Central memory CD4-positive, alpha-beta T cell (primary cell): Measurements from ENCODE around the gene VSX1.
A peak's percentile ranks its signal among the peaks of the same experiment; 100 is the strongest.

ENCODE experiments used
- DNase-seq: peaks from one replicate; pipeline ENCODE4 v3.0.0; 2022

Gene VSX1

DNA sequence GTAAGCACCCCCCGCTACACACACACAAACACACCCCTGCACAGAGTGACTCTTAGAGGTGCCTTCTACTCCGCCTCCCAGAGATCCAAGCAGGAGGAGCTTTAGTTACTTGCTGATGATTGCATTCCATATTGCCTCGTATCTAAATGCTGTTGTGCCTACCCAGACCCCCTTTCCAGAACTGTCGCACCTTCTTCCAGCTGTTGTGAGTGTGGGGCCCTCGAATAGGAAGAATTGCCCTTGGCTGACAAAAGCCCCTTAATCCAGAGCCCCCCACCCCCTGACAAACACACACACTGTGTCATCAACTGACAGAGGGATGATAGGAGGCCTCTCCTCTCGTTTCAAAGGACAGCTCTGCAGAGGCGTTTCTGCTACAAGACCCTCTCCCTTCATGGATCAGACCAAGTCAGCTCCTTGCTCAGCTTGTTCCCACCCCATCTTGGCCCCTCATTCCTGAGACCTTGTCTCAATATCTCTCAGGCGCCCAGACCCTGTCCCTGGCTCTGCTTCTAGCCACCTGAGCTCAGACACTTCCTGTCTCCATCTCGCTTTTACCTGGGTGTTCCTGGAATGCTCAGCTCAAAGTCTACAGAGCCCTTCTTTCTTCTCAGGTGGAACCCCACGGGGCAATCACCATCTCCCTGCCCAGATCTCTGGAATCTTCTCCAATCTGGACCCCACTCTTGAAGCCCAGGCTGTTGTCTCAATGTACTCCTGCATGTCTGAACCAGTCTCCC lies 4.0 kb upstream of the VSX1 start:
- DNase-seq, result no peak

DNA sequence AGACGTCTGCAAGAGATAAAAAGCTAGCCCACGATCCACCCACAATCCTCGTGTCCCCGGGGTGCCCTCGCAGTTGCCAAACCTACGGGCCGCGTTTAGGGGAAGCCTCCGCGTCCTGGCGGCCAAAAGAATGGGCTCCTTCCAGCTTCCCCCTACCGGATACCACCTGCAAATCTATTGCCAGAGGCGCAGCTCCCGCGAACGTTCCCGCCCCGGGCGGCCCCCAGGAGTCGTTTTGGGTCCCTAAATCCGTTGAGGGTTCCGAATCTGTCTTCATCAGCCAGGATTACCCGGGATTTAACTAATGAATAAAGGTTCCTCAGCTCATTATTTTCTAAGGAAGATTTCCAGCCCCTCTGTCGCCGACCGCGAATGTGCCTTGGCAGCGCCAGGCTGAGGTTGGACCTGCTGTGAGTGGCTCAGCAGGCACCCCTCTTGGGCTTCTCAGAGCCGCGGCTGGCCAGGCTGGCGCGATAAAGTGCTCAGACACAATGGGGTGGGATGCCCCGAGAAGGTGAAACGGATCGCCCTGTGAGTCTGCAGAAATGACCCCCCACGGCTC lies 2.8 kb upstream of the VSX1 start:
- DNase-seq, result no peak

DNA sequence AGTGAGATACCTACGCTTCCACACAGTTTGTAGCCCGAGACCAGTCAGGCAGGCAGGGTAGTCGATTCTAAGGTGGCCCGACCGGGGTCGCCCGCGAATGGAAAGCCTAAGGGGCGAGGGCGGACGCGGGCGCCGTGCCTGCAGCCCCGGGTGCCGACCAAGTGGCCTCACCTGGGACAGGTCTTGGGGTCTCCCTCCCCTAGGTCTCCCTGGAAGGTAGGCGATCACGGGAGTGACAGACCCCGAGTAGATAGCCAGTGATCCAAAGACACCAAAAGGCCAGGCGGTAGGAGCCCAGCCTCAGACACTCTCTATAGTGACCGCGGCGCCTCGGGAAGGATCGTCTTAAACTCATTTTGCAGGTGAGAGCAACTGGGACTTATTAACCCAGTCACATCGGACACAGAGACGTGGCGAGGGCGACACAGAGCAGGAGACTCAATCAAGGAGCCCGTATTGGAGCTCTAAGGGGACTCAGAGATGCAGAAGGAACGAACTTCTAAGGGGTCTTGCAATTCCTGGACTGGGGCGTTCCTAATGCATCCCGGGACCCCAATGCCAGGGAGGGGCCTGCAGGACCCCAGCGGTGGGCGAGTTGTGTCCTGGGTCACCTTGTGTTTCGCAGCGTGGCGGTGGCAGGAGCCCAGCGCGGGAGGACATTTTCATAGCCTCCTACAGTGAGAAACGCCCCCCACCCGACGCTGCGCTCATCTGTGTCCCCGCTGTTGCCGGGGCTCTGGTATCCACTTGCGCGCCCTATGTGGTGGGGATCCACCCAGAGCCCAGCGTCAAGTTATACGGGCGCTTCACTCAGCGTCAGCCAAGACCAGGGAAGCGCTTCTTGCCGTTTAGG lies 2.1 kb upstream of the VSX1 start:
- DNase-seq, result peak; percentile 35

DNA sequence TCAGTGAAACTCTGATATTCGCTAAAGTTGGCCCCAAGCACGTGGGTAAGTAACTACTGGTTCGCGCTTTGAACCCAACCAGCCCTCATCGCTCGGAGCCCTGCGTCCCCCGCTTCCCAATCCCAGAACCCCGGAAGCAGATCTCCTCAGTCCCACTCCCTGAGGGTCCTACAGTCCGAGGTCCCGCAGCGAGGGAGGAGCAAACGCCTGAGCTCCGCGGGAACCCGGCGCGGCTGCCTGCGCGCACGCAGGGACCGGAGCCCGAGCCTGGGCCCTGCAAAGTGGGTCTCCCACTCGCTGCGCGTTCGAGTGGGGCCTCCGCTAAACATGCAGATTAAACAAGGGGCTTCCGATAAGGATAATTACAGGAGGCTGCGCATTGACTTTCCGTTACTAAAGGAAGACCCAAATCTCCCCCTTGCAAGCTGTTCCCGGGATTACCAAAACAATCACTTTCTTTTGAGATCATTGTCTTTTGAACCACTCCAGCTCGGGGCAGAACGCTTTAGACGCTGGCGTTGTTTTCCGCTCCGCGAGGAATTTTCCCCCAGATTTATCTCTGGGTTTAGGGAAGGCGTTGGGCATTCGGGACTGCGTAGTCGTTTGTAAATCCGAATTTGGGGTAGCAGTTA lies 1.3 kb upstream of the VSX1 start:
- no peak for DNase-seq

DNA sequence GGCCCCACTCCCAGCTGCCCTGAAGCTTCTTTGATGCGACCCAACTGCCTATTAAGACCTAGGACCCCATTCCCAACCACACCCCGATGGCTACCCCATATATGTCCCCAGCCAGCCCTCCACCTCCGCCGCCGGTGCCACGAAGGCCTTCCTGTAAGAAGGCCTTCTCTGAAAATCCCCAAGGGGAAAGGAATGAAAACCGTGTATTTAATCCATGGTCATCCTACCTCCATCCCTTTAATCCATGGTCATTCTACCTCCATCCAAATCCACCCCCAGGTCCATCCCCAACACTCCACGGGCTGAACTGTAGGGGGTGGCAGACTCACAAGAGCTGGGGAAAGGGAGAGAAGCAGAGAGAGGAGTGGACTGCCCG lies 545 bp upstream of the VSX1 start:
- DNase-seq, result no peak

DNA sequence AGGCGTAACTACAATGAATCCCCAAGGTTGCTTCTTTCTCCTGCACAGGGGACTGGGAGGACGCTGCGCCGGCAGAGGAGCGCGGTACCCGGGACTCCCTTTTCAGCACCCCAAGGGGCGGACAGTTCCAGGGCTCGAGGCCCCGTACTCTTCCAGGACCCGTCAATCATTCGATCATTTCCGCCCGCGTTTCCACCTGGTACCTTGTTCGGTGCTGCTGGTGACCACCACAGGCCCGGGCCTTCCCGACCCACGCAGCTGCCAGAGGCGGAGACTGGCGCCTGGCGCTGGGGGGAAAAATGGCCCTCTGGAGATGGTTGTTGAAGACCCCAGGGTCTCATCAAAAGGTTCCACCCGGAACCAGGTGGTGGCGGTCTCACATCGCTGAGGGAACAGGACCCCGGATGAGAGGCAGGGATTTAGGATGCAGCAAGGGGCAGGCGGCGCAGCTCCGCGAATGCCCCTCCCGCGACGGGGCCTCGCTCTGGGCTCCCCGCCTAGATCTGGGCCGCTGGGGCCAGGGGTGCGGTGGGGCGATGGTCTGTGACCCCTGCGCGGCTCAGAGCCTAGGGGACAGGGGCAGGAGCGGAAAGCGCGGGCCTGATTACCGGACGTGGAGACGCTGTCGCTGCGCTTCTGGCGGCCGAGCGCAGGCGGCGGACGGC lies 744 bp downstream of the VSX1 start:
- DNase-seq, result no peak

DNA sequence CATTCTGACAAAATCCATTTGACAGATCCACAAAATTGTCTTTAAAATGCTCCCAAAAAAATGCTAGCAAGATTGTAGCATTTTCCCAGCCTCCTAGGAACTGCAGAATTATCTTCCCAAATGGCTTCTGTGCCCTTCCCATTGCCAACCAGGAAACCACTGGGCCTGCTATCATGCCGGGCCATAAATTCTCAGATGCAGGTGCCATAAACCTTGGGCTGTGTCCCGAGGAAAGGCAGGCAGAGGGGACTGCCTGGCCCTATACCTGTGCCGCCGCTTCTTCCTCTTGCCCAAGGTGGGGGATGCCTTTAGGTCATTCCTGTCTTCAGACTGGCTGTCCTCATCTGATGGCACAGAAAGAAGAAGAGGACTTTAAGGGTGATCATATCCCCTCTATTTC lies 2.8 kb downstream of the VSX1 start:
- DNase-seq, result no peak

DNA sequence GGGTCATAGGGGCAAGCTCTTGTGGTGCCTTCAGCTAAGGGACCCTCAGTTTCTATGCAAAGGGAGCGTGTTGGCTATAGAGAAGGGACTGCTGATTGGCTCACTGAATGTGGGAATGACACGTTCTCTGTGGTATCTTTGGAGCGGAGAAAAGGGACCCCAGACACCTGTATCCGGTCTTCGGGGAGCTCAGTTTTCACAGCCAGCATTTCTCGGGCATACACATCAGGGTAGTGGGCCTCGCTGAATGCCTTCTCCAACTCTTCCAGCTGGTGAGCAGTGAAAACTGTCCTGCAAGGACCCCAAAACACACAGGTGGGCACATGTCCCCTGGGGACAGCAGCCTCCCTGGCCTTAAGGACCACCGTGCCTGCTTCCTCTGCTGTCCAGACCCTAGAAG lies 3.3 kb downstream of the VSX1 start:
- no peak for DNase-seq

DNA sequence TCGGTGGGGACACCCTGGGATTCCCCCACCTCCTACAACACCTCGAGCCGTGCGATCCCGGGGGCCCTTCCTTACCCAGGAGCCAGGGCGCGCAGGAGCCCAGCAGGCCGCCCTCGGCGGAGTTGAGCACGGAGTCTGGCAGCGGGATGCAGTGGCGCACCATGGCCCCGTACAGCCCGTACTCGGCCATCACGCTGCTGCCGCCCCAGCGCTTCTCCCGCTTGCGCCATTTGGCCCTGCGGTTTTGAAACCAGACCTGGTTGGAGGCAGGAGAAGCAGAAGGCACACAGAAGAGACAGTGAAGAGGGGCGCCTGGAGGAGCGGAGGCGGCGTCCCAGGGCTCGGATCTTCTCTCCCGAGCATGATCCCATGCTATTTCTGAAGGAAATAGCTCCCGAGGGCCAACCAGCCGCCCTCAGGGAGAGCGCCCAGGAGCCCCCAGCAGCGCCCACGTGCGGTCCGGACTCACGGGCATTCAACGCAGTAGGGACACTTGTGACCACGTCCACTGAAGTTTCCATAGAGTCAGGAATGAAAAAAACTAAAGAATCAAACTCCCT lies 4.3 kb downstream of the VSX1 start:
- DNase-seq, result no peak

DNA sequence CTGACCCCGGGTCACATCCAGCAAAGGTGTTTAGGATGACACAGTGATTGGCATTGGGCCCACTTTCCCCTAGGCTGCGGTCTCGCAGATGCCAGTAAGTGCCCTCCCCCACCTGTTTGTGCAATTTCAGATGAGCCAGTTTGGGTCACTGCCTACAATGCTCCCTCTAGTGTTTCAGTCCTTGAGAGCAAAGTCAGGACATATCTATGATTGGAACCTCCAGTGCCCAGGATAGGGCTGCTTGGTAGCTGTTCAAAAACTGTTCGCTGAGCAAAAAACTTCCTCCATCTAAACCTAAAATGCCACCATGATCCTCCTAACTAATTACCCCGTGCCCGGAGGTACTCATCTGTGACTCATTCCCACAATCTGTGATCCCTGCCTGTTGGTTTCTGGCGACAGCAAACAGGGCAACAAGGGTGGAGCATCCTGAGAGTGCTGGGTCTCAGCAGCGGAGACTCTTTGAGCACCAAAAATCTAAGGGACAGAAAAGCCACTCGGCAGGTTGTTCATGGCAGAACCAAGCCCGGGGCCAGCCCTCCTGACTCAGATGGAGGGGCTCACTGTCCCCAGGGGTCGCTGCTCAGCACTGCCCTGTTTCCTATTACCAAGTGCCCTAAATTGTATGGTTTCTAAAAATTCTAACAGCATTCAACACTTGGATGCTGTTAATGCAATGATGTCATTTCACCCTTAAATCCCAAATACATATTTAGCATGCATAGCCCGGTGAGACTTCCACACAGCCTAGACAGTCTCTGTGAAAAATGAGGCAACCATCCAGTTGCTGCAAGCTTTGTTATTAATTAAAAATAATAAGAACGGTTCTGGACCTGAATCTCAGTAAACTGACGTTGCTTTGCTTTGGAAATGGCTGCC lies 5.0 kb downstream of the VSX1 start:
- DNase-seq, result no peak

DNA sequence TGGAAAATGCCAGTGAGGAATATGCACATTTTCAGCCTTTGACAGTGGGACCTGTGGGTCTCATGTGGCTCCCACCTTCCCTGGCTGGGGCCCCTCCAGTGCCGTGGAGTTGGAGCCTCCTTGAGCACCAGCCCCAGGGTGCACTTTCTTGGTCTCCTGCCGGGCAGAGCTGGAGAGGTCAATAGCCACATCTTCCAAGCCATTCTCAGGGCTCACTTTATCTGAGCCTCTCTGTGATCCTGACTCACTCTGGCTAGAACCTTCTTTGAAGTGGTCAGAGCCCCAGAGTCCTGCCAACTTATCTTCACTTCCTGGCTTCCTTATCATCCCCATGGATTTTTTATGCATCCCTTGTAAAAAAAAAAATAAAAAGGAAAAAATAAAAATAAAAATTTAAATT lies 5.7 kb downstream of the VSX1 start:
- no peak for DNase-seq

DNA sequence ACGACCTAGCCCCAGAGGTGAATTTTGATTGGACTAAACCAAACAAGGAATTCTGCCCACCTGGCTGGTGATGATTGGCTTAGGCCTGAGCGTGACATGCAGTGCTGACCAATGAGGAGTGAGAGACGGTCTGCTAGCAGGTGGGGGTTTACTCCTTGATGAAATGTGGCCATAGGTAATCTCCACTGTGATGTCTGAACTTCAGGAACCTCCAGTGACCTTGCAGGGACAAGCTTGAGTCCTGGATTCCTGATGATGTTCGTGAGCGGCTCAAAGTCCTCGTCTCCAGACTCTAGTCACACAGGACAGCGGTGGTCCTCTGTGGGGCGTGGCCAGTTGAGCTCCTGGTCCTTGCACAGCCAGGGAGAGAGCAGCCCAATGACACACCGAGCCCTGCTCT lies 8.4 kb downstream of the VSX1 start:
- DNase-seq, result no peak

DNA sequence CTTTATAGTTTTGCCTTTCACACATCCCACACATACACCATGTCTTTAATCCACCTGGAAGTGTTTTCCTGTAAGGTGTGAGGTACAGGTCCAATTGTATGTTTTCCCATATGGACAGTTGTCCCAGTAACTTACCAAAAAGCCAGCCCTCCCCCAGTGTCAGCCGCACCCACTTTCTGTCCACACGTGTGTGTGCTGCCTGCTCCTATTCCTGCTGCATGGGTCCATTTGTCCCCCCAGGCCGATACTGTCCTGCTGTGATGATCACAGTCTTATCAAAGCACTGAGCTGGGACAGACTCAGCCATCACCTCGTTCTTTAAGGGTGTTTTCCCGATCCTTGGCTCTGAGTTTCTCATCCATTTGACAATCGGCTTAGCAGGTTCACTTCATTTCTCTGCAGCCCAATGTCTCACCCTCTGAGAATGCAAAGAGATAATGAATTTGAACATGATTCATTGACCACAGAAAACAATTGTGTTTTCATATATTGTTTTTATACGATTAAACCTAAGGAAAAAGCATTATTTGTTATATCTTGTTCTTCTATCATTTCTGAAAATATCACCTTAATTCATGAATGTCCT lies 9.6 kb downstream of the VSX1 start:
- no peak for DNase-seq

DNA sequence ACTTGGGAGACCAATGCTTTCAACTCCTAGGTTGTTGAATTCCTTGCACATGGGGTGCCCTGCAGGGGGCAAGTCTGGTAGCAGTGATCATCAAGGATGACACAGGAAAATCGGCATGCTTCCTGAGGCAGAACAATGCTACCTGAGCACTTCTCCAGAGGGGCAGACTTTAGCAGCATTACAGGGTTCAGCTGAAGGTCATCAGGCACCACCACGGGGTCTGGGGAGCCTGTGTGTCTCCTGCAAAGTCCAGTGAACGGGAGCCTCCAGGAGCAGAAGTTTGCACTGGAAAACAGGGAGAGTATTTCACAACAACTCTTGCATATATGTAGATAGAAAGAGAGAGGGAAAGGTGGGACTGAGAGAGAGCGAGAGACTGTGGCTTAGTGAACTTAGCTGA lies 10.2 kb downstream of the VSX1 start:
- DNase-seq, result no peak

DNA sequence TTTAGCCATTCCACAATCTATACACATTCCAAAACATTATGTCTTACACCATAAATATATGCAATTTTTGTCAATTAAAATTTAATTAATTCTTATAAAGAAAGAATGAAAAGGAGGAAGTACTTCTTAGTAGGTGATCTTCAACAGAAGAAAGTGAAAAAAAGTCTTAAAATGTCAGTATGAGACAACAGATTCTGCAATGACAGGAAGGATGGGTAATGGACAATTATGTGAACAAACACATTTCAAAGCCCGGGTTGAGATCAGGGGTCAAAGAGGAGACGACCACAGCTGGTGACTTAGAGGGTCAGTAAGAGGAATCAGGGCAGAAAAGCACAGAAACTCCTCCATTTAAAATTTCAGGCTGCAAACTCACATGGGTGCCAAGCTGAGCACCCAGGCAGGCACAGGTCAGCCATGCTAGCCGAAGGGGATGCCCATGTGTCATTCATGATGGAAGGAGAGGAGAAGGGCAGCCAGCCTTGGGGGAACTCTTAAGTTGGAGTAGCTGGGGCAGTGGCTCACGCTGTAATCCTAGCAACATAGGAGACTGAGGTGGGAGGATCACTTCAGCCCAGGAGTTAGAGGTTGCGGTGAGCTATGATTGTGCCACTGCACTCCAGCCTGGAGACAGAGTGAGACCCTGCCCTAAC lies 11.0 kb downstream of the VSX1 start:
- no peak for DNase-seq

DNA sequence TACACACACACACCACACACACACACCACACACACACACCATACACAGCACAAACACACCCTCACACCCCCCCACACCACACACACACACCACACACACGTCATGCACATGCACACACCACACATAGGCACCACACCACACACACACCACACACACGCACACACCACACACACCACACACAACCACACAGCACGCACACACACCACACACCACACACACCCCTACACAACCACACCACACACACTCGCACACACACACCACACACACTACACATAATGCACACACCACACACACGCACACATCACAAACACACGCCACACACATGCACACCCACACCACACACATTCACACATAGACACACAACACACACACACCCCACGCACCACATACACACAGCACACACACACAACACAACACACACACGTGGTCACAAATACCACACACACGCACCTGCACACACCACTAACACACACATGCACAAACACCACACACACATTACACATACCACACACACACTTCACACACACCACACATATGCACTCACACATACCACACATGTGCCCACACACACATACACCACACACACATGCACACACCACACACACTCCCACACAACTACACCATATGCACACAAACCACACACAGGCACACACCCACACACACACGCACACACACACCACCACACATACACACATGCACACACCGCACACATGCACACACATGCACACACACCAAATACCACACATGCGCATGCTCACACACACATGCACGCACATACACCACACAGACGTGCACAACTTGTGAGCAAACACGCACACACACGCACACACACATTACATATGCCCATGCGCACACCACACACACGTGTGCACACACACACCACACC lies 14.6 kb downstream of the VSX1 start:
- no peak for DNase-seq

DNA sequence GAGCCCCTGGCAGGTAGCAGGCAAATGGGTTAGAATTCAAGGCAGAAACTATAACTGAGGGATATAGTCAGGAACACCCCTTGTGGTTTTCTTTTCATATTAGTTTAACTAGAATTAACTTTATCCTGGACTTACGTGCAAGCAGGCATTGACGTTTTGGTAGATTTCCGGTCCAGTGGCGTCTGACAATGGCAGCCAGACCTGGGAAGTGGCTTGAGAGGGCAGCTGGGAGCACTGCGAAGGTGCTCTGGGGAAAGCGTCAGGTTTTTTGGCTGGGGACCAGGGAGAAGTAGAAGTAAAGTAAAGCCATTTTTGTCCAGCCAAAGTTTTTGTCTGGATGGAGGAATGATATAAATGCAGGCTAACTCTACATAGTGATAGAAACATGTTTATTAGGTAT lies 15.6 kb downstream of the VSX1 start:
- no peak for DNase-seq

DNA sequence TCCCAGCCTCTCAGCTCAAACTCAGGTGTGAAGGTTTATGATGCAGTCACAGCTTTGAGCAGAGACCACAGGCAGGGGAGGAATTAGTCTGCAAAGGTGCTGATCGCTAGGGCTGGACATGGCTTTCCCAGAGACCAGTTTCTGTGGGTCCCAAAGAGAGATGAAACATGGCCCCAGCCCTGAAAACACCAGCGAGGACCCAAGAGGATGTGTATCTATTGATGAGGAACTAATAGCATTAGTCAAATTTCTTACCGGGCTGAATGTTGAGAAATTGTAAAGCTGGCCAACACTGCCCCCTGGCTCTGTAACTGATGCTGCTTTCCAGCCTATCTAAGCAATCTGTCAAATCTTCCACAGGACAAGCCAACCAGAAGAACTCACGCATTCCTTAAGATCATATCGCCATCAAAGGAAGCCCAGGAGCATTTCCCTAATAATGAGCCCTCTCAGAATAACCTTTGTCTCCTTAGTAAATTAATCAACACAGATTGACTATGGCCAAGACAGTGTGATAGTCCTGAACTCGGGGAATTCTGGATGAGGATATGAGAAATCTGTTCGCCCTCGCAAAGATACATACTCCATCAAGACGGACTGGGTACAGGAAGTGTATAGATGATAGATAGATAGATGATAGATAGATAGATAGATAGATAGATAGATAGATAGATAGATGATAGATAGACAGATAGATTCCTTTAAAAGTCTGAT lies 16.2 kb downstream of the VSX1 start:
- DNase-seq, result peak; percentile 60

DNA sequence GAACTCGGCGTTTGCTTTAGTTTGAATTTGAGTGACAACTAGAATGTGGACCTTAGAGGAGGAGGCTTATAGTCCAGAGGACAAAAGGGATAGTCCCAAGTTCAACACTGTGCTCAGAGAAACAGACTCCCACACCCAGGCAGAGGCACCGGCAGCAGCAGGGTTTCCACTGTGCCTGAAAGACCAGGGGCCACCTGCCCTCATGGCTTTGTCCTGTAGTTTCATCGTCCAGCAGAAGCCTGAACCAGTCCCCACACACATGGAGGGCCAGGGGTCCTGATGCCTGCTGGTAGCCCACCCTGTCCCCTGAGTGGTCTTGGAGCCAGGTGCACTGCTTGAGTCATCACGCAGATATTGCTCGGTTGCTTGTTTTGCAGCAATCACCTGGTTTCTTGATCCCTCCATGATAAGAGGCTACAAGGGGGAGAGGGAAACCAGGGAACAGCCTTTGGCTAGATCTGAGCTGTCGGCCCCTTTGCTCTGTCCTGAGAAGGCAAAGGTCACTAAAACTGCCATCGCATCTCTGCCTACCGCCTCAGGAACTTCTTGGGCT lies 16.8 kb downstream of the VSX1 start:
- no peak for DNase-seq
